GM12878 (cell line): ENCODE data around the gene HAGHL. TPM values are rescaled to one million over a fixed set of nuclear protein-coding genes. Genes with fewer than 3 reads are reported as not detected.

Experiments used
- FOXK2 ChIP-seq: fragments of 450-650 bp; IDR thresholded peaks from 2 replicates; pipeline ENCODE4 v1.6.1; 2017; ENCODE audit warnings: mild to moderate bottlenecking, moderate library complexity
- GATAD2B ChIP-seq: fragments of 450-650 bp; conservative IDR thresholded peaks from 2 replicates; pipeline ENCODE4 v1.6.1; 2017; ENCODE audit warnings: low read depth, mild to moderate bottlenecking, moderate library complexity
- KAT2A ChIP-seq: conservative IDR thresholded peaks from 2 replicates; pipeline ENCODE4 v1.6.1; 2011; ENCODE audit warnings: low read depth, low read length; ENCODE audit not compliant: control insufficient read depth
- LARP7 ChIP-seq: fragments of 450-650 bp; IDR thresholded peaks from 2 replicates; pipeline ENCODE4 v1.6.1; 2017; ENCODE audit warnings: mild to moderate bottlenecking
- ZNF384 ChIP-seq: IDR thresholded peaks from 2 replicates; pipeline ENCODE4 v1.6.1; 2012; ENCODE audit warnings: low read depth, mild to moderate bottlenecking, low read length, improper control_type of control experiment, borderline replicate concordance
- polyA plus RNA-seq, 11 experiments: library from polyadenylated mRNA; depleted of rRNA in 4 of 11; unstranded in 6 of 11; stranded (reverse) in 5 of 11; fragments of >200 nt; fragmentation: Nextera tagmentation in 4 of 11; fragmentation: Illumina TruSeq in 1 of 11; extraction: Ambion mirVana in 4 of 11; extraction: Trizol in 1 of 11; gene quantifications; 1 replicate in 1 of 11; 2 replicates in 10 of 11; pipeline versions ENCODE4 v1.2.1 to v1.2.3, GENCODE V29; 2011 to 2016; ENCODE audit warnings: inconsistent platforms in 2 of 11, missing spikeins in 2 of 11, low read depth in 1 of 11
- total RNA-seq, 4 experiments: library from RNA; depleted of rRNA in 3 of 4; stranded (reverse); fragments of >200 nt in 3 of 4; fragmentation: Illumina TruSeq in 1 of 4; extraction: Trizol in 1 of 4; gene quantifications; 2 replicates each; pipeline versions ENCODE4 v1.2.1 to v1.2.3, GENCODE V29; 2013 to 2021
- TF ChIP-seq, protein P1 (sequence below): IDR thresholded peaks from 2 replicates; pipeline ENCODE4 v1.6.1; 2012; ENCODE audit warnings: mild to moderate bottlenecking, low read depth, low read length
- TF ChIP-seq, protein P2 (sequence below): fragments of 450-650 bp; IDR thresholded peaks from 2 replicates; pipeline ENCODE4 v1.6.1; 2014; ENCODE audit warnings: mild to moderate bottlenecking
- TF ChIP-seq, protein P3 (sequence below): IDR thresholded peaks from 2 replicates; pipeline ENCODE4 v1.6.1; 2011; ENCODE audit warnings: low read depth, mild to moderate bottlenecking, low read length, moderate library complexity, borderline replicate concordance; ENCODE audit errors: extremely low read depth
- TF ChIP-seq, protein P4 (sequence below): fragments of 450-650 bp; IDR thresholded peaks from 2 replicates; pipeline ENCODE4 v1.6.1; 2016; ENCODE audit warnings: mild to moderate bottlenecking
- TF ChIP-seq, protein P5 (sequence below): fragments of 450-650 bp; conservative IDR thresholded peaks from 2 replicates; pipeline ENCODE4 v1.6.1; 2017; ENCODE audit warnings: mild to moderate bottlenecking, moderate library complexity

The HAGHL gene
- total and polyA plus RNA-seq, 10 of the 15 experiments (the other 5 are each of a cell fraction or from before 2014, with no cell fraction given) = 0.23 to 44.6 (median 16.4) TPM

DNA sequence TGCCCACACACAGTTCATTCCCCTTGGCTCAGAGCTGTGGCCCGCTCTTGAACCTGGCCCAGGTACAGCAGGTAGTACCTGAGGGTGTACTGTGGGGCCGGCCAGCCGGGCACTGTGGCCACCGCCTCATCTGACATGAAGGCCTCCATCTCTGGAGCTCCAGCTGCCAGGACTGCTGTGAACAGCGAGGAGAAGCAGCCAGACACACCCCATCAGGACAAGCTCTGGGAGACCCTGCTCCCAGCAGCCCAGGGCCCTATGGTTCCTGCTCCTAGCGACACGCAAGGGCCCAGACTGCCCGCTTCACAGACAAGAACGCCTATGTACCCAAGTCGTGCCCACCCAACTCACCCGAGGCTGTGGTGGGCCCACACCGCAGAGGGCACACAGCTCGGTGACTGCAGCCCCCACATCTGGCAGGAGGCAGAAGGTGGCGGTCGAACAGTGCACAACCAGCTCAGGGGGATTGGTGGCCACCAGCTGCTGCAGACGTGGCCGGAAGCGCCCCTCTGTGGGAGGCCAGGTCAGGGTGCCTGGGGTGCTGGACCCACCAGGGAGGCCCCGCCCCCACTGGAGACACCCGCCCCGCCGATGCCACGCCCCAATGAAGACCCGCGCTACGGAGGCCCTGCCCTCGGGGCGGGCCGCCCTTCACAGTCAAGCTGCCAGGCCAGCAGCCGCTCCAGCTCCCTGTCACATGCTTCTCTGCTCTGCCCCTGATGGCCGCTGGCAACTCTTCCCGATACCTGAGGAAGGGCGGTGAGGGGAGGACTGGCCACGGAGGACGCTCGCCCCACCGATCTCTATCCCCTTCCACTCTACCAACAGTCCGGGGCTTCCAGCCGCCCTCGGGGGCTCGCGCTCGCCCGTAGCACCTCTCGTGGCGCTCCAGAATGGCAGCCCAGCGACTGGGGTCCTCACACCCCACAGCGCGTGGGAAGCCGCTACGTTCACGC, 47.8 kb upstream of the HAGHL start (continued):
- TF ChIP-seq, protein P1, sequence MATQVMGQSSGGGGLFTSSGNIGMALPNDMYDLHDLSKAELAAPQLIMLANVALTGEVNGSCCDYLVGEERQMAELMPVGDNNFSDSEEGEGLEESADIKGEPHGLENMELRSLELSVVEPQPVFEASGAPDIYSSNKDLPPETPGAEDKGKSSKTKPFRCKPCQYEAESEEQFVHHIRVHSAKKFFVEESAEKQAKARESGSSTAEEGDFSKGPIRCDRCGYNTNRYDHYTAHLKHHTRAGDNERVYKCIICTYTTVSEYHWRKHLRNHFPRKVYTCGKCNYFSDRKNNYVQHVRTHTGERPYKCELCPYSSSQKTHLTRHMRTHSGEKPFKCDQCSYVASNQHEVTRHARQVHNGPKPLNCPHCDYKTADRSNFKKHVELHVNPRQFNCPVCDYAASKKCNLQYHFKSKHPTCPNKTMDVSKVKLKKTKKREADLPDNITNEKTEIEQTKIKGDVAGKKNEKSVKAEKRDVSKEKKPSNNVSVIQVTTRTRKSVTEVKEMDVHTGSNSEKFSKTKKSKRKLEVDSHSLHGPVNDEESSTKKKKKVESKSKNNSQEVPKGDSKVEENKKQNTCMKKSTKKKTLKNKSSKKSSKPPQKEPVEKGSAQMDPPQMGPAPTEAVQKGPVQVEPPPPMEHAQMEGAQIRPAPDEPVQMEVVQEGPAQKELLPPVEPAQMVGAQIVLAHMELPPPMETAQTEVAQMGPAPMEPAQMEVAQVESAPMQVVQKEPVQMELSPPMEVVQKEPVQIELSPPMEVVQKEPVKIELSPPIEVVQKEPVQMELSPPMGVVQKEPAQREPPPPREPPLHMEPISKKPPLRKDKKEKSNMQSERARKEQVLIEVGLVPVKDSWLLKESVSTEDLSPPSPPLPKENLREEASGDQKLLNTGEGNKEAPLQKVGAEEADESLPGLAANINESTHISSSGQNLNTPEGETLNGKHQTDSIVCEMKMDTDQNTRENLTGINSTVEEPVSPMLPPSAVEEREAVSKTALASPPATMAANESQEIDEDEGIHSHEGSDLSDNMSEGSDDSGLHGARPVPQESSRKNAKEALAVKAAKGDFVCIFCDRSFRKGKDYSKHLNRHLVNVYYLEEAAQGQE = no peak
- TF ChIP-seq, protein P2, sequence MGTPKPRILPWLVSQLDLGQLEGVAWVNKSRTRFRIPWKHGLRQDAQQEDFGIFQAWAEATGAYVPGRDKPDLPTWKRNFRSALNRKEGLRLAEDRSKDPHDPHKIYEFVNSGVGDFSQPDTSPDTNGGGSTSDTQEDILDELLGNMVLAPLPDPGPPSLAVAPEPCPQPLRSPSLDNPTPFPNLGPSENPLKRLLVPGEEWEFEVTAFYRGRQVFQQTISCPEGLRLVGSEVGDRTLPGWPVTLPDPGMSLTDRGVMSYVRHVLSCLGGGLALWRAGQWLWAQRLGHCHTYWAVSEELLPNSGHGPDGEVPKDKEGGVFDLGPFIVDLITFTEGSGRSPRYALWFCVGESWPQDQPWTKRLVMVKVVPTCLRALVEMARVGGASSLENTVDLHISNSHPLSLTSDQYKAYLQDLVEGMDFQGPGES = no peak
- TF ChIP-seq GATAD2B (peak; percentile 12; the same call in 1 of the 2 replicates), LARP7 (0 out of 2 replicates have a peak, but pooled peaks have one; percentile 10), ZNF384 (no peak), KAT2A (no peak), FOXK2 (no peak)
- TF ChIP-seq, protein P3, sequence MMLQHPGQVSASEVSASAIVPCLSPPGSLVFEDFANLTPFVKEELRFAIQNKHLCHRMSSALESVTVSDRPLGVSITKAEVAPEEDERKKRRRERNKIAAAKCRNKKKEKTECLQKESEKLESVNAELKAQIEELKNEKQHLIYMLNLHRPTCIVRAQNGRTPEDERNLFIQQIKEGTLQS = no peak
- TF ChIP-seq, protein P4, sequence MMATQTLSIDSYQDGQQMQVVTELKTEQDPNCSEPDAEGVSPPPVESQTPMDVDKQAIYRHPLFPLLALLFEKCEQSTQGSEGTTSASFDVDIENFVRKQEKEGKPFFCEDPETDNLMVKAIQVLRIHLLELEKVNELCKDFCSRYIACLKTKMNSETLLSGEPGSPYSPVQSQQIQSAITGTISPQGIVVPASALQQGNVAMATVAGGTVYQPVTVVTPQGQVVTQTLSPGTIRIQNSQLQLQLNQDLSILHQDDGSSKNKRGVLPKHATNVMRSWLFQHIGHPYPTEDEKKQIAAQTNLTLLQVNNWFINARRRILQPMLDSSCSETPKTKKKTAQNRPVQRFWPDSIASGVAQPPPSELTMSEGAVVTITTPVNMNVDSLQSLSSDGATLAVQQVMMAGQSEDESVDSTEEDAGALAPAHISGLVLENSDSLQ = peak; percentile 16; the same call in 1 of the 2 replicates
- TF ChIP-seq, protein P5, sequence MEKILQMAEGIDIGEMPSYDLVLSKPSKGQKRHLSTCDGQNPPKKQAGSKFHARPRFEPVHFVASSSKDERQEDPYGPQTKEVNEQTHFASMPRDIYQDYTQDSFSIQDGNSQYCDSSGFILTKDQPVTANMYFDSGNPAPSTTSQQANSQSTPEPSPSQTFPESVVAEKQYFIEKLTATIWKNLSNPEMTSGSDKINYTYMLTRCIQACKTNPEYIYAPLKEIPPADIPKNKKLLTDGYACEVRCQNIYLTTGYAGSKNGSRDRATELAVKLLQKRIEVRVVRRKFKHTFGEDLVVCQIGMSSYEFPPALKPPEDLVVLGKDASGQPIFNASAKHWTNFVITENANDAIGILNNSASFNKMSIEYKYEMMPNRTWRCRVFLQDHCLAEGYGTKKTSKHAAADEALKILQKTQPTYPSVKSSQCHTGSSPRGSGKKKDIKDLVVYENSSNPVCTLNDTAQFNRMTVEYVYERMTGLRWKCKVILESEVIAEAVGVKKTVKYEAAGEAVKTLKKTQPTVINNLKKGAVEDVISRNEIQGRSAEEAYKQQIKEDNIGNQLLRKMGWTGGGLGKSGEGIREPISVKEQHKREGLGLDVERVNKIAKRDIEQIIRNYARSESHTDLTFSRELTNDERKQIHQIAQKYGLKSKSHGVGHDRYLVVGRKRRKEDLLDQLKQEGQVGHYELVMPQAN = 0 out of 2 replicates have a peak, but pooled peaks have one; percentile 12
